Brain pericyte (primary cell): ENCODE data around the gene TMEM208.

Experiments used
- DNase-seq: peaks from one replicate; pipeline ENCODE4 v3.0.0-alpha.2; 2012; ENCODE audit warnings: low read depth, low spot score

TMEM208 gene

DNA sequence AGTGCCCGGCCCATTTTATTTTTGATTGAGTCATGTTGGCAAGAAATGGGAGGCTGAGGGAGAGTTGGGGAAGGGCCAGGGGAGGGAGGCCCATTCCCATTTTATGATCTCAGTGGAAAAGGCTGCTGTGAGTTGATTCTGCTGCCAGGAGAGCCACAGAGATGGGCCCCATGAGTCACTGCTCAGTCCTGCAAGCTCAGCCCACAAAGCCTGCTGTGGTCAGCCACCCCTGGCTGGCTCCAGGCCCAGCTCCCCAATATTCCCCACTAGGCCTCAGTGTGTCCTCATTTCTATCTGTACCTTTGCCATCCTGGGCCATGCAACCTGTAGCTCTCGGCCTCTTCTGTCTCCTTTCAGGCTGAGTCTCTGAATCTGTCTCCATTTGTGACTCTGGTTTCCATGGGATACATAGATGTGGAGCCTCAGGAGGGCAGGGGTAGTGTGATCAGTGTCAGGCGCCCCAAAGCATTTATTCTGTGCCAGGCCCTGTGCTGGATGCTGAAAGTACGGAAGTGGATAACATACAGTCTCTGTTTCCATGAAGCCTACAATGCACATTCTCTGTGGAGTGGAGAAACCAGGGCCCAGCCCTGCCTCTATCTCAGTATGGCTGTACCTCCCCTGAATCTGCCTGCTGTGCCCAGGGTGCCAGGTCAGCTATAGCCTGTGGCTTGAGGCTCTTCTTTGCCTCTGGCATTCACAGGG, 50.5 kb downstream of the TMEM208 start:
- peak; percentile 85 for DNase-seq

DNA sequence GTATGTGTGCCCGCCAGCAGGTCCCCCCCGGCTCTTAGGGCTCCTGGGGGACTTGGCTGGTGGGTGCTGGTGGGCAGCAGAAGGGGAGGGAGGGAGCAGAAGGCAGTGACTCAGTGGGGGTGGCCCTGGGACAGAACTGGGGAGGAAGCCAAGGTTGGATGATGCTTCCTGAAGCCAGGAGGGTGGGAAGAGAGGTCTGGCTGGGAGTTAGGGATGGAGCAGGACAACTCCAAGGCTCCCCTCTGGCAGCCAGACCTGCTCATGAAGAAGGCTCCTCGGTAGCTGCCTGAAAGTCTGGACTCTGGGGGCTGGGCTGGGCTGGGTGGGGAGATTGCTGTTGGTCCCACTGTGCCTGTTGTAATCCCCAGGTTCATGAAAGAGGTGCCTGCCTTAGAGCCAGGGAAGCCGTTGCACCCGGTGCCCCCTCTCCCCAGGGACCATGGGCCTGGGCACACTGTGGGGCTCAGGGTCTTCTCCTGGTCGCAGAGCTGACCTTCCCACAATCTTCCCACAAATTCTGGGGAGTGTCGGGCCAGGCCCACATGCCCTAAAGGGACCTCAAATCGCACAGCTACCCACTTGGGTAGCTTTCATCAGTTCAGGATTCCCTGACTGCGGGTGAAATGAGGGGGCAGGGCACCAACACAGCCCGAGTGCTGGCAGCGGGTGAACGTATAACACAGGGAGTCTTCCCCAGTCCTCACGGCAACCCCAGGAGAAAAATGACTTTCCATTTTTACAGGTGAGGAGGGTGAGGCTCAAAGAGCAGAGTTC, 51.3 kb downstream of the TMEM208 start:
- DNase-seq: no peak
